ENCODE results near the gene HS3ST4. TPM values are rescaled to one million over a fixed set of nuclear protein-coding genes. Genes with fewer than 3 reads are reported as not detected.

The HS3ST4 gene
- total RNA-seq, 1 donor from 2014 or later: 3.6 TPM

- Mint-ChIP-seq H3K27me3 (no peaks in the 10 kb centered on the region), H3K36me3 (no peaks in the 10 kb centered on the region), H3K4me3 (no peak overlapping the region), H3K9me3 (no peaks in the 10 kb centered on the region), H3K4me1 (ENCODE audit: unreplicated experiment) (peaks cover 4% of the 10 kb centered on the region), H3K27ac (no peak overlapping the region)
- DNase-seq (ENCODE audit: extremely low spot score, unreplicated experiment): no peak
- no peak for TF ChIP-seq CTCF (conservative IDR thresholded peaks at IDR 0.05)
Measured at GRCh38 chr16:26178298-26178697, 486.5 kb downstream of the HS3ST4 start.

GRCh38 chr16:26186091-26186615 lies 494.4 kb downstream of the HS3ST4 start:
- Mint-ChIP-seq H3K36me3 (no peaks in the 10 kb centered on the region), H3K27ac (no peak overlapping the region), H3K4me1 (ENCODE audit: unreplicated experiment) (peaks cover 9% of the 10 kb centered on the region), H3K9me3 (peaks cover 5% of the 10 kb centered on the region), H3K27me3 (peaks cover 2% of the 10 kb centered on the region), H3K4me3 (no peak overlapping the region)
- no peak for DNase-seq (ENCODE audit: extremely low spot score, unreplicated experiment)
- no peak for TF ChIP-seq CTCF (conservative IDR thresholded peaks at IDR 0.05)

Small RNAs within 50 kb of the gene (microRNA-seq; reads per million reads assigned to microRNA genes)
- not detected for gene MIR548W

Measured in type B pancreatic cell (in vitro differentiated cells).